Right cardiac atrium (tissue), 5 donors: ENCODE results near the gene IL18. TPM values are rescaled to one million over a fixed set of nuclear protein-coding genes. Genes with fewer than 3 reads are reported as not detected.
"Not testable (repeated sequence)": the region's sequence is repeated elsewhere in the genome, so short reads cannot be mapped to it uniquely, and the experiment has no call there.

Source experiments
- ATAC-seq, 2 donors: fragments of 200-7000 bp; cut with Tn5 transposase; one replicate each; pipeline versions ENCODE4 v1.8.0 to v1.9.1; 2020; ENCODE audit warnings: moderate library complexity in 2 of 2, mild to moderate bottlenecking in 1 of 2
- DNase-seq, 3 donors: peaks; one replicate each; pipeline ENCODE4 v3.0.0-alpha.2; 2020
- H3K27ac ChIP-seq: one replicate; pipeline ENCODE4 v1.5.1; 2013; ENCODE audit warnings: mild to moderate bottlenecking, low read length, control low read depth, moderate library complexity
- H3K27me3 ChIP-seq: one replicate; pipeline ENCODE4 v1.6.1; 2013; ENCODE audit not compliant: control insufficient read depth, insufficient read depth
- H3K4me1 ChIP-seq: one replicate; pipeline ENCODE4 v1.6.1; 2013; ENCODE audit warnings: low read length; ENCODE audit not compliant: control insufficient read depth, insufficient read depth
- H3K4me3 ChIP-seq: one replicate; pipeline ENCODE4 v1.5.1; 2013; ENCODE audit warnings: low read length, control low read depth
- H3K9me3 ChIP-seq: one replicate; pipeline ENCODE4 v1.6.1; 2013; ENCODE audit warnings: low read length; ENCODE audit not compliant: control insufficient read depth
- WGBS: extraction: QIAGEN DNeasy Blood & Tissue Kit; methylation state at CpG from one replicate; pipeline ENCODE4 v1.1.7; 2013; 5-methylcytosine and 5-hydroxymethylcytosine counted together
- intact Hi-C, 4 donors: fragments of 100-400 bp; cut with DNase I; formaldehyde crosslinking; loops; one replicate each; pipeline versions ENCODE4 v1.11.0 to v1.14.0; 2022 to 2023
- long read RNA-seq, 4 donors: library from polyadenylated mRNA; unstranded; transcript quantifications; one replicate each; pipeline ENCODE4 v2.0.0, GENCODE V29; 2020 to 2021
- polyA plus RNA-seq: library from polyadenylated mRNA; stranded (reverse); fragments of 200-250 nt; gene quantifications from one replicate; pipeline ENCODE4 v1.2.3, GENCODE V29; 2013
- total RNA-seq, 4 donors: library from RNA; stranded (reverse); fragmentation: NEBNext Ultra II Directional; extraction: Animal tissue kit (Norgen Biotek cat#: 25700); gene quantifications; one replicate each; pipeline ENCODE4 v1.2.1, GENCODE V29; 2021
- donor health status: healthy with polysubstance abuse.
- donor health status: DM: no; HTN: yes; CAD: no.
- donor health status: DM: no; HTN: no; CAD: no.
- donor health status: DM: no; HTN: yes; CAD: no; lungs with severe emphysema.
- donor health status: DM: yes; HTN: yes; CAD: no.

The IL18 gene
- total RNA-seq (1 to 10 TPM; 2.9 to 4.9 (median 4.5) TPM), polyA plus RNA-seq (3.1 TPM)
- long read RNA-seq, donor 1, partial matches to known transcripts = 1 of 1 reads
- long read RNA-seq, donor 1, other reads (novel, unspliced or antisense) = 0 of 1 reads
- long read RNA-seq, donor 2 = 0 reads
- long read RNA-seq, donor 3 = 0 reads
- long read RNA-seq, donor 4, partial matches to known transcripts = 0 of 1 reads
- long read RNA-seq, donor 4, other reads (novel, unspliced or antisense) = 1 of 1 reads

GRCh38 chr11:112163875-112164685 lies at the start of gene IL18:
Gene IL18, minus strand, starts transcription at chr11:112164094. Its CDS starts 9,041 bp downstream, at chr11:112155053.
- DNase-seq = peak; percentile 25 to 62 (median 53)
- no peaks in the 10 kb centered on the region for H3K9me3 ChIP-seq
- 61% methylated on average over 12 of the region's 12 CpGs for WGBS
- H3K4me3 ChIP-seq = no peak within 1 kb of the TSS
- H3K27me3 ChIP-seq = no peaks in the 10 kb centered on the region
- ATAC-seq = peak; percentile 61 to 77
- H3K27ac ChIP-seq = no peak within 1 kb of the TSS
- H3K4me1 ChIP-seq = no peaks in the 10 kb centered on the region
- intact Hi-C loops = no loop called here

- Histone ChIP-seq H3K4me3 (no peak overlapping the region), H3K27me3 (no peaks in the 10 kb centered on the region), H3K4me1 (no peaks in the 10 kb centered on the region), H3K9me3 (no peaks in the 10 kb centered on the region), H3K27ac (no peak overlapping the region)
- peak; percentile 29 to 63 for ATAC-seq
- DNase-seq = no peak
- intact Hi-C loops = no loop called here
These were observed 48.8 kb upstream of the IL18 start for GRCh38 chr11:112212710-112213109.

DNA sequence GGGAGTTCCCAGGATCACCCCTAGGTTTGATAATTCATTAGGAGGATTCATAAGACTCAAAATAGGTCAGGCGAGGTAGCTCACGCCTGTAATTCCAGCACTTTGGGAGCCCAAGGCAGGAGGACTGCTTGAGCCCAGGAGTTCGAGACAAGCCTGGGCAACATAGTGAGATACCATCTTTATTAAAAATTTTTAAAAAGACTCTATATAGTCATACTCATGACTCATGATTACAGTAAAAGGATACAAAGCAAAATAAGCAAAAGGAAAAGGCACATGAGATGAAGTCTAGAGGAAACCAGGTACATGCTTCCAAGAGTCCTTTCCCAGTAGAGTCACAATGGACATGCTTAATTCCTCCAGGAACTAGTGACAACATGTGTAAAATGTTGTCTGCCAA lies 48.4 kb upstream of the IL18 start:
- WGBS = 94% methylated on average over 3 of the region's 3 CpGs
- Histone ChIP-seq H3K4me1 (no peaks in the 10 kb centered on the region), H3K27ac (no peak overlapping the region), H3K27me3 (no peaks in the 10 kb centered on the region), H3K9me3 (no peaks in the 10 kb centered on the region), H3K4me3 (no peak overlapping the region)
- intact Hi-C loops = no loop called here
- no peak for DNase-seq
- no peak for ATAC-seq

DNA sequence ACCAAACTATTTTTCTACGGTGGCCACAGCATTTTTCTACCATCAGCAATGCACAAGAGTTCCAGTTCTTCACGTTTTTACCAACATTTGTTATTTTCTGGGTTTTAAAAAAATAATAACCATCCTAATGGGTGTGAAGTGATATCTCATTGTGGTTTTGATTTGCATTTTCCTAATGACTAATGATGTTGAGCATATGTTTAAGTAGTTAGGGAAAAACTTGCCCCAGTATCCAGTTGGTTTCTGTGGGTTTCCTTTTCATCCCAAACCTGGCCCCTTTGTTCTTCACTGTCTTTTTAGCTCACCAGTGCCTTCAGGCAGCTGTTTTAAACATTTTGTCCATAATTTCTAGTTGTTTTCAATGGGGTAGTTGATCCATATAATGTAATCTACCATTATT lies 47.6 kb upstream of the IL18 start:
- 60% methylated on average over 2 of the region's 2 CpGs for WGBS
- Histone ChIP-seq H3K27me3 (no peaks in the 10 kb centered on the region), H3K9me3 (no peaks in the 10 kb centered on the region), H3K27ac (no peak overlapping the region), H3K4me1 (no peaks in the 10 kb centered on the region), H3K4me3 (no peak overlapping the region)
- DNase-seq (no peak), ATAC-seq (no peak)
- intact Hi-C loops = no loop called here

DNA sequence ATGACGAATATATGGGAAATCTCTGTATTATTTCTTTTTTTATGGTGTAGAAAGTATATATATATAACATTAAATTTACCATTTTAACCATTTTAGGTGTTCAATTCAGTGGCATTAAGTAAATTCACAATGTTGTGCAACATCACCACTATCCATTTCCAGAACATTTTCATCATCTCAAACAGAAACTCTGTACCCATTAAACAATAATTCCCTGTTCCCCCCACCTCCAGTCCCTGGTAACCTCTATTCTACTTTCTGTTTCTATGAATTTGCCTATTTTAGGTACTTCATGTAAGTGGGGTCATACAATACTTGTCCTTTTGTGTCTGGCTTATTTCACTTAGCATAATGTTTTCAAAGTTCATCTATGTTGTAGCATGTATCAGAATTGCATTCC lies 47.0 kb upstream of the IL18 start:
- H3K9me3 ChIP-seq = no peaks in the 10 kb centered on the region
- ATAC-seq = no peak
- H3K27me3 ChIP-seq = no peaks in the 10 kb centered on the region
- no peak for DNase-seq
- H3K4me1 ChIP-seq = no peaks in the 10 kb centered on the region
- H3K27ac ChIP-seq = no peak overlapping the region
- intact Hi-C loops = no loop called here
- 67% methylated on average over 1 of the region's 1 CpG for WGBS
- no peak overlapping the region for H3K4me3 ChIP-seq

DNA sequence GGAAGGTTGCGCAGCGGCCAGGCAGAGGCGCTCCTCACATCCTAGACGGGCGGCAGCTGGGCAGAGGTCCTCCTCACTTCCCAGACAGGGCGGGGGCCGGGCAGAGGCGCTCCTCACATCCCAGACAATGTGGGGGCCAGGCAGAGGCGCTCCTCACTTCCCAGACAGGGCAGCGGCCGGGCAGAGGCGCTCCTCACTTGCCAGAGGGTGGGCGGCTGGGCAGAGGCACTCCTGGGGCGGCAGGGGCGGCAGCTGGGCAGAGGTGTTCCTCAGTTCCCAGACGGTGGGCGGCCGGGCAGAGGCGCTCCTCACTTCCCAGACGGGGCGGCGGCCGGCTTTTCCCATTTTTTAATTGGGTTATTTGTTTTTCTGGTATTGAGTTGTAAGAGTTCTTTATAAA lies 42.2 kb upstream of the IL18 start:
- Histone ChIP-seq H3K27ac (no peak overlapping the region), H3K4me3 (no peak overlapping the region), H3K4me1 (no peaks in the 10 kb centered on the region), H3K27me3 (no peaks in the 10 kb centered on the region), H3K9me3 (no peaks in the 10 kb centered on the region)
- DNase-seq (peak in 1 of 3 donors; percentile 60), ATAC-seq (no peak)
- intact Hi-C loops = no loop called here
- WGBS = 96% methylated on average over 23 of the region's 23 CpGs

- H3K9me3 ChIP-seq = no peaks in the 10 kb centered on the region
- WGBS = 32% methylated on average over 2 of the region's 2 CpGs
- no peak for ATAC-seq
- no peak overlapping the region for H3K4me3 ChIP-seq
- no peak overlapping the region for H3K27ac ChIP-seq
- intact Hi-C loops = no loop called here
- DNase-seq = no peak
- no peaks in the 10 kb centered on the region for H3K27me3 ChIP-seq
- H3K4me1 ChIP-seq = no peaks in the 10 kb centered on the region
These were observed 36.4 kb upstream of the IL18 start for GRCh38 chr11:112200252-112200651.

- H3K27me3 ChIP-seq, H3K27ac ChIP-seq, DNase-seq, ATAC-seq, intact Hi-C loops, H3K9me3 ChIP-seq, H3K4me1 ChIP-seq, H3K4me3 ChIP-seq: not testable (repeated sequence)
- WGBS = 82% methylated on average over 4 of the region's 4 CpGs
These were observed 35.2 kb upstream of the IL18 start for GRCh38 chr11:112199101-112199500.

GRCh38 chr11:112196519-112197087 lies 32.7 kb upstream of the IL18 start:
- Histone ChIP-seq H3K27ac (no peak overlapping the region), H3K4me1 (no peaks in the 10 kb centered on the region), H3K9me3 (no peaks in the 10 kb centered on the region), H3K27me3 (no peaks in the 10 kb centered on the region), H3K4me3 (no peak overlapping the region)
- ATAC-seq (no peak), DNase-seq (no peak)
- intact Hi-C loops = no loop called here
- WGBS = 91% methylated on average over 2 of the region's 2 CpGs

GRCh38 chr11:112195951-112196351 lies 32.1 kb upstream of the IL18 start:
- Histone ChIP-seq H3K9me3 (no peaks in the 10 kb centered on the region), H3K27ac (no peak overlapping the region), H3K4me1 (no peaks in the 10 kb centered on the region), H3K27me3 (no peaks in the 10 kb centered on the region), H3K4me3 (no peak overlapping the region)
- intact Hi-C loops = no loop called here
- DNase-seq = no peak
- ATAC-seq = no peak
- 38% methylated on average over 2 of the region's 2 CpGs for WGBS

DNA sequence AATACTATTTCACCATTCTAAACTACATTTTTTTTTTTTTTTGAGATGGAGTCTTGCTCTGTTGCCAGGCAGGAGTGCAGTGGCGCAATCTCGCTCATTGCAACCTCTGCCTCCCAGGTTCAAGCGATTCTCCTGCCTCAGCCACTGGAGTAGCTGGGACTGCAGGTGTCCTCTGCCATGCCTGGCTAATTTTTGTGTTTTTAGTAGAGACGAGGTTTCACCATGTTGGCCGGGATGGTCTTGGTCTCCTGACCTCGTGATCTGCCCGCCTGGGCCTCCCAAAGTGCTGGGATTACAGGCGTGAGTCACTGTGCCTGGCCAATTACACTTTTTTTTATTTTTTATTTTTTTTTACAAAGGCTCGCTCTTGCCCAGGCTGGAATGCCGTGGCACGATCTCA lies 31.2 kb upstream of the IL18 start:
- H3K27me3 ChIP-seq, H3K9me3 ChIP-seq, H3K4me1 ChIP-seq, H3K27ac ChIP-seq, H3K4me3 ChIP-seq, DNase-seq, intact Hi-C loops, ATAC-seq: not testable (repeated sequence)
- WGBS = 83% methylated on average over 11 of the region's 11 CpGs
